HFFc6 (cell line): ENCODE measurements around the gene STPG1. TPM values are rescaled to one million over a fixed set of nuclear protein-coding genes. Genes with fewer than 3 reads are reported as not detected.

Source experiments
- DNase-seq: peaks from one replicate; pipeline ENCODE4 v3.0.0-alpha.2; 2018
- H3K27ac Mint-ChIP-seq: 2 replicates; pipeline ENCODE4 v1.8.0; 2020; ENCODE audit warnings: mild to moderate bottlenecking, mixed read lengths
- H3K27me3 Mint-ChIP-seq: 2 replicates; pipeline ENCODE4 v1.8.0; 2021; ENCODE audit warnings: mild to moderate bottlenecking, moderate library complexity, mixed read lengths; ENCODE audit not compliant: insufficient read depth
- H3K36me3 Mint-ChIP-seq: 2 replicates; pipeline ENCODE4 v1.8.0; 2021; ENCODE audit warnings: low read depth, mixed read lengths
- H3K4me1 Mint-ChIP-seq: 2 replicates; pipeline ENCODE4 v1.8.0; 2020; ENCODE audit warnings: low read depth, mixed read lengths
- H3K4me3 Mint-ChIP-seq: 2 replicates; pipeline ENCODE4 v1.8.0; 2020; ENCODE audit warnings: mild to moderate bottlenecking, moderate library complexity, mixed read lengths
- H3K9me3 Mint-ChIP-seq: 2 replicates; pipeline ENCODE4 v1.8.0; 2020; ENCODE audit warnings: mild to moderate bottlenecking, mixed read lengths
- CTCF ChIP-seq: fragments of 200-600 bp; sonication (generic); IDR thresholded peaks from 2 replicates; pipeline ENCODE4 v1.5.0; 2021; ENCODE audit warnings: antibody characterized with exemption, mild to moderate bottlenecking
- total RNA-seq, 6 experiments: library from RNA; stranded (reverse); fragmentation: NEBNext Ultra II Directional; extraction: Animal tissue kit (Norgen Biotek cat#: 25700); gene quantifications; 2 replicates in 1 of 6; 3 replicates in 5 of 6; pipeline ENCODE4 v1.2.3, GENCODE V29; 2021

STPG1 gene
- total RNA-seq, 6 experiments from 2014 or later: 8.8 to 13.0 (median 11.0) TPM

- H3K4me1 Mint-ChIP-seq: peaks cover 29% of the 10 kb centered on the region
- no peak overlapping the region for H3K27ac Mint-ChIP-seq
- H3K4me3 Mint-ChIP-seq: no peak overlapping the region
- DNase-seq: no peak
- H3K9me3 Mint-ChIP-seq: no peaks in the 10 kb centered on the region
- peaks cover 22% of the 10 kb centered on the region for H3K36me3 Mint-ChIP-seq
- no peak for TF ChIP-seq CTCF
- no peaks in the 10 kb centered on the region for H3K27me3 Mint-ChIP-seq
These were observed 6.8 kb downstream of the STPG1 start for GRCh38 chr1:24406788-24407187.

GRCh38 chr1:24403806-24404205 lies 9.8 kb downstream of the STPG1 start:
- Mint-ChIP-seq H3K27ac (no peak overlapping the region), H3K36me3 (peaks cover 16% of the 10 kb centered on the region), H3K4me3 (no peak overlapping the region), H3K9me3 (no peaks in the 10 kb centered on the region), H3K4me1 (peaks cover 21% of the 10 kb centered on the region), H3K27me3 (no peaks in the 10 kb centered on the region)
- no peak for TF ChIP-seq CTCF
- no peak for DNase-seq

GRCh38 chr1:24400065-24400464 lies 13.5 kb downstream of the STPG1 start:
- H3K27ac Mint-ChIP-seq: peak overlapping the region; percentile 55
- H3K4me3 Mint-ChIP-seq: no peak overlapping the region
- peaks cover 22% of the 10 kb centered on the region for H3K4me1 Mint-ChIP-seq
- H3K36me3 Mint-ChIP-seq: peaks cover 11% of the 10 kb centered on the region
- TF ChIP-seq CTCF: no peak
- DNase-seq: no peak
- H3K27me3 Mint-ChIP-seq: no peaks in the 10 kb centered on the region
- H3K9me3 Mint-ChIP-seq: no peaks in the 10 kb centered on the region

- H3K27me3 Mint-ChIP-seq: peaks cover 3% of the 10 kb centered on the region; the same call in 1 of the 2 replicates
- DNase-seq: peak; percentile 83
- H3K27ac Mint-ChIP-seq: peak overlapping the region; percentile 94
- peaks cover 17% of the 10 kb centered on the region; the same call in 1 of the 2 replicates for H3K36me3 Mint-ChIP-seq
- H3K4me3 Mint-ChIP-seq: peak overlapping the region; percentile 74
- TF ChIP-seq CTCF: no peak
- peaks cover 48% of the 10 kb centered on the region for H3K4me1 Mint-ChIP-seq
- no peaks in the 10 kb centered on the region for H3K9me3 Mint-ChIP-seq
These were observed 19.7 kb downstream of the STPG1 start for GRCh38 chr1:24393892-24394291.

GRCh38 chr1:24392982-24393650 lies 20.5 kb downstream of the STPG1 start:
- peak overlapping the region; percentile 94 for H3K27ac Mint-ChIP-seq
- H3K4me1 Mint-ChIP-seq: peaks cover 48% of the 10 kb centered on the region
- H3K27me3 Mint-ChIP-seq: peaks cover 3% of the 10 kb centered on the region; the same call in 1 of the 2 replicates
- peak overlapping the region; percentile 74 for H3K4me3 Mint-ChIP-seq
- no peaks in the 10 kb centered on the region for H3K9me3 Mint-ChIP-seq
- DNase-seq: no peak
- H3K36me3 Mint-ChIP-seq: peaks cover 17% of the 10 kb centered on the region; the same call in 1 of the 2 replicates
- no peak for TF ChIP-seq CTCF
